Testis (tissue), 3 donors: Measurements from ENCODE around the gene KCNJ5. TPM values are rescaled to one million over a fixed set of nuclear protein-coding genes. Genes with fewer than 3 reads are reported as not detected.

Source experiments
- DNase-seq: peaks from one replicate; pipeline ENCODE4 v3.0.0-alpha.2; 2019
- H3K27ac ChIP-seq, 2 donors: fragments of 200-600 bp; sonication (generic); one replicate each; pipeline ENCODE4 v1.5.1; 2019
- H3K27me3 ChIP-seq: fragments of 200-600 bp; sonication (generic); one replicate; pipeline ENCODE4 v1.5.1; 2019
- H3K36me3 ChIP-seq: fragments of 200-600 bp; sonication (generic); one replicate; pipeline ENCODE4 v1.5.1; 2017; ENCODE audit warnings: low read depth; ENCODE audit errors: missing control alignments
- H3K4me1 ChIP-seq: fragments of 200-600 bp; sonication (generic); one replicate; pipeline ENCODE4 v1.5.1; 2019
- H3K4me3 ChIP-seq, 2 donors: fragments of 200-600 bp; sonication (generic); one replicate each; pipeline ENCODE4 v1.5.1; 2017 to 2019
- H3K9me3 ChIP-seq: fragments of 200-600 bp; sonication (generic); one replicate; pipeline ENCODE4 v1.5.1; 2017
- CTCF ChIP-seq, 3 experiments: fragments of 450-650 bp in 2 of 3; fragments of 200-600 bp in 1 of 3; sonication (generic) in 1 of 3; IDR thresholded peaks; one replicate each; pipeline ENCODE4 v1.5.1; 2016 to 2019; ENCODE audit warnings: antibody characterized with exemption in 3 of 3, mild to moderate bottlenecking in 2 of 3, moderate library complexity in 1 of 3
- POLR2A ChIP-seq: fragments of 450-650 bp; IDR thresholded peaks from one replicate; pipeline ENCODE4 v1.6.1; 2017; ENCODE audit warnings: antibody characterized with exemption, mild to moderate bottlenecking, moderate library complexity
- WGBS, 2 donors: methylation state at CpG; one replicate each; pipeline ENCODE4 v1.1.5; 2018; 5-methylcytosine and 5-hydroxymethylcytosine counted together
- intact Hi-C: fragments of 100-400 bp; cut with DNase I; formaldehyde crosslinking; loops from one replicate; pipeline ENCODE4 v1.15.1; 2023; ENCODE audit warnings: low total_unique reads
- polyA plus RNA-seq: library from polyadenylated mRNA; stranded (reverse); fragments of 350-450 nt; fragmentation: Illumina TruSeq; extraction: RNeasy Lipid Tissue Mini Kit (QIAGEN cat#74804); gene quantifications from one replicate; pipeline ENCODE4 v1.2.3, GENCODE V29; 2014; ENCODE audit warnings: low read depth, low replicate concordance; ENCODE audit not compliant: insufficient read depth
- total RNA-seq, 2 donors: library from RNA; depleted of rRNA; stranded (reverse); fragments of >200 nt; gene quantifications; one replicate each; pipeline ENCODE4 v1.2.3, GENCODE V29; 2016

Gene KCNJ5
- total and polyA plus RNA-seq, 3 donors from 2014 or later, result 0.55 to 2.1 (median 1.5) TPM

- Histone ChIP-seq H3K4me3 (no peak overlapping the region), H3K9me3 (no peaks in the 10 kb centered on the region), H3K27ac (no peak overlapping the region), H3K4me1 (peaks cover 7% of the 10 kb centered on the region), H3K27me3 (no peaks in the 10 kb centered on the region), H3K36me3 (no peaks in the 10 kb centered on the region)
- no peak for TF ChIP-seq CTCF (IDR thresholded peaks at IDR 0.05)
- TF ChIP-seq POLR2A, result no peak
- 51 to 75% methylated on average over 5 of the region's 5 CpGs for WGBS, 2 donors
- peak; percentile 59 for DNase-seq
- intact Hi-C loops, result no loop called here
These were observed 4.6 kb upstream of the KCNJ5 start for GRCh38 chr11:128886406-128887124.

- TF ChIP-seq CTCF (IDR thresholded peaks at IDR 0.05) (no peak), POLR2A (no peak)
- 91 to 92% methylated on average over 15 of the region's 15 CpGs for WGBS, 2 donors
- H3K36me3 ChIP-seq, result no peaks in the 10 kb centered on the region
- no peaks in the 10 kb centered on the region for H3K27me3 ChIP-seq
- H3K27ac ChIP-seq, result no peak overlapping the region
- DNase-seq, result no peak
- intact Hi-C loops, result no loop called here
- no peak overlapping the region for H3K4me3 ChIP-seq
- no peaks in the 10 kb centered on the region for H3K9me3 ChIP-seq
- H3K4me1 ChIP-seq, result peaks cover 11% of the 10 kb centered on the region
These were observed 2.8 kb upstream of the KCNJ5 start for GRCh38 chr11:128888034-128888985.

DNA sequence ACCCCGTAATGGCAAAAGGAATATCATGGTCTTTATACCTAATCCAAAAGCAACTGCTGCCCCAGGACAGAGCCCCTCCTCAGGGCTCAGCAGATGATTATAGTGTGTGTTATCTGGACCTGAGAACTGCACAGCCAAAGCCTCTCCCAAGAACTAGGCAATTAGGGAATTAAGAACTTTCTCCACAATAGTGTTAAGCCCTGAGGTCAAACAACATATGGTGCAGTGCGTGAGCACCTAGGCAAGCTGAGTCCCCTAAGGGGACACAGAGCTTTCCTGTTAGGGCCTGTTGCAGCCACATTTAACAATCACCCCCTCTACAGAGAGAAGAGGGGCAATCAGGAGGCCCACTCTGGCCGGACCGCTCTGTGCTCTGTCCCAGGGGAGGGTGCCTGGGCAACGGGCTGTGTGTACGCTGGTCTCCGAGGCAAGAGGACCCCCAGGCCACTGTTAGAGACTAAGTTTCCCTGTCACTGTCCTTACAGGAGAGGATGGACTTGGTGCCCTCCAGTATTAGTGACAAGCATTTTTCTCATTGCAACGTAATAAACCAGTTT, 1.4 kb upstream of the KCNJ5 start:
- H3K36me3 ChIP-seq, result no peaks in the 10 kb centered on the region
- no peak overlapping the region for H3K27ac ChIP-seq
- 60 to 80% methylated on average over 8 of the region's 8 CpGs for WGBS, 2 donors
- TF ChIP-seq POLR2A (no peak), CTCF (IDR thresholded peaks at IDR 0.05) (no peak)
- DNase-seq, result no peak
- H3K4me1 ChIP-seq, result peaks cover 20% of the 10 kb centered on the region
- H3K9me3 ChIP-seq, result no peaks in the 10 kb centered on the region
- H3K4me3 ChIP-seq, result no peak overlapping the region
- no peaks in the 10 kb centered on the region for H3K27me3 ChIP-seq
- intact Hi-C loops, result no loop called here

GRCh38 chr11:128890216-128890542, 977 bp upstream of the KCNJ5 start:
- Histone ChIP-seq H3K36me3 (no peaks in the 10 kb centered on the region), H3K27ac (no peak overlapping the region), H3K27me3 (no peaks in the 10 kb centered on the region), H3K9me3 (no peaks in the 10 kb centered on the region), H3K4me1 (peaks cover 25% of the 10 kb centered on the region), H3K4me3 (peak overlapping the region in 1 of 2 donors; percentile 62)
- WGBS, 2 donors, result 32 to 59% methylated on average over 3 to 9 of the region's 9 CpGs
- intact Hi-C loops, result no loop called here
- TF ChIP-seq CTCF (IDR thresholded peaks at IDR 0.05) (no peak), POLR2A (no peak)
- no peak for DNase-seq
